ENCODE results near the gene CHRNA5.

DNA sequence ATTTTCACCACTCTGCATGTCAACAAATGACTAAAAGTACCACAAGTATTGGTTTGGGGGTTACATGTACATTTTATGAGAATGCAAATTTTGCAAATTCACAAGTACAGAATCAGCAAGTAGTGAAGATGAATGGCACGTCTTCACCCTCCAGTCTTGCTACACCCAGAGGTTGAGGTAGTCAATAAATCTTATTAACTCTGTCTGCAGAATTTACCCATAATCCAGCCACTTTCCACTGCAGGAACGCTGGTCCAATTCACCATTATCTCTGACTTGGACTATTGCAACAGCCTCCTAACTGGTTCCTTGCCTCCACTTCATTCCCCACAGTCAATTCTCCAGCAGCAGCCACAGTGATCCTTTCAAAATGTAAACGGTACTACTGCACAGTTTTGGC, 14.5 kb upstream of the CHRNA5 start:
- TF ChIP-seq TAF1 (IDR thresholded peaks at IDR 0.05; ENCODE audit: low read depth, low read length) (no peak), POLR2A (IDR thresholded peaks at IDR 0.05; ENCODE audit: low read depth, low read length) (no peak)
